ENCODE results near the gene STK10. TPM values are rescaled to one million over a fixed set of nuclear protein-coding genes. Genes with fewer than 3 reads are reported as not detected.

STK10 gene
- total RNA-seq, 1 donor from 2014 or later = 14.5 TPM

GRCh38 chr5:172188893-172189692 is 1.1 kb upstream of the STK10 start:
- no peak for DNase-seq

- DNase-seq = no peak
Measured at GRCh38 chr5:172187118-172188032, 649 bp downstream of the STK10 start.

GRCh38 chr5:172186114-172186695 is 1.8 kb downstream of the STK10 start:
- DNase-seq = no peak

- no peak for DNase-seq
Measured at GRCh38 chr5:172185096-172185461, 2.9 kb downstream of the STK10 start.

- DNase-seq = no peak
Measured at GRCh38 chr5:172183881-172184280, 4.1 kb downstream of the STK10 start.

- DNase-seq = no peak
Measured at GRCh38 chr5:172182291-172182690, 5.7 kb downstream of the STK10 start.

GRCh38 chr5:172180936-172181335 is 7.1 kb downstream of the STK10 start:
- DNase-seq = no peak

GRCh38 chr5:172178991-172179989 is 8.7 kb downstream of the STK10 start:
- no peak for DNase-seq

GRCh38 chr5:172178301-172178987 is 9.6 kb downstream of the STK10 start:
- no peak for DNase-seq

- no peak for DNase-seq
Measured at GRCh38 chr5:172177176-172177575, 10.8 kb downstream of the STK10 start.

- DNase-seq = no peak
Measured at GRCh38 chr5:172175263-172175719, 12.7 kb downstream of the STK10 start.

GRCh38 chr5:172173564-172174153 is 14.4 kb downstream of the STK10 start:
- no peak for DNase-seq

- no peak for DNase-seq
Measured at GRCh38 chr5:172172912-172173563, 15.0 kb downstream of the STK10 start.

GRCh38 chr5:172171118-172171517 is 16.9 kb downstream of the STK10 start:
- DNase-seq = no peak

- DNase-seq = no peak
Measured at GRCh38 chr5:172170251-172170701, 17.7 kb downstream of the STK10 start.

- no peak for DNase-seq
Measured at GRCh38 chr5:172169216-172169615, 18.8 kb downstream of the STK10 start.

GRCh38 chr5:172168311-172168710 is 19.7 kb downstream of the STK10 start:
- no peak for DNase-seq

- DNase-seq = no peak
Measured at GRCh38 chr5:172167895-172168294, 20.1 kb downstream of the STK10 start.

GRCh38 chr5:172166030-172166826 is 21.8 kb downstream of the STK10 start:
- DNase-seq = peak; percentile 35

All from skin of body (tissue), 2 donors.